Measurements from ENCODE around the gene ANKS1B.

Gene ANKS1B

DNA sequence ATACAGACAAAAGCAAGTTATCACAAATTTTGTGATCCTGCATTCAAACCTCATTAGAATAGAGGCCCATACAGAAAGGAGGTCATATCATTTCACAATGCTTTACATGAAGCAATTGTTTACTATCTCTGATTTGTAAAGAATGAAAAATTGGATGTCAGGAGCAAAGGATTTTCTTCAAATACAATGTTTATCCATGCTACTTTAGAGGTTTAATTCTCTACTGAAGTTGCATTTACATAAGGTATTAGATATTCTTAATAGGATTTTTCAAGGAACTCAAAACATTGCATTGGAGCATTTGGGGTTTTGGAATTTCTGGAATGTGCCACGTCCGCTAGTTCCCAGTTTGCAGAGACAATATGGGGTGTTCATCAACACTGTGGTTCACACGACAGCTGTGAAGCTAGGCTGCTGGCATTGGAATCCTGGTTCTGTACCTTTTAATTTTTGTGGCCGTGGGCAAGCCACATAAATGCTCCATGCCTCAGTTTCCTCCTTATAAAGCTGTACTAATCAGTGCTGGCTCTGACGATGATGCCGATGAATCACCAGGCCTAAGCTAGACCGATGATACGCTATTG lies 1164.8 kb downstream of the ANKS1B start:
- no peak overlapping the region for H3K9ac ChIP-seq (ENCODE audit: insufficient read length, low read depth)
- no peak for TF ChIP-seq SUZ12 (IDR thresholded peaks at IDR 0.05; ENCODE audit: extremely low read depth, insufficient read depth, insufficient read length)
- TF ChIP-seq YY1 (IDR thresholded peaks at IDR 0.05; ENCODE audit: insufficient read depth, insufficient read length): no peak
- no peak for TF ChIP-seq ZNF274 (IDR thresholded peaks at IDR 0.05; ENCODE audit: low read depth, low read length)

DNA sequence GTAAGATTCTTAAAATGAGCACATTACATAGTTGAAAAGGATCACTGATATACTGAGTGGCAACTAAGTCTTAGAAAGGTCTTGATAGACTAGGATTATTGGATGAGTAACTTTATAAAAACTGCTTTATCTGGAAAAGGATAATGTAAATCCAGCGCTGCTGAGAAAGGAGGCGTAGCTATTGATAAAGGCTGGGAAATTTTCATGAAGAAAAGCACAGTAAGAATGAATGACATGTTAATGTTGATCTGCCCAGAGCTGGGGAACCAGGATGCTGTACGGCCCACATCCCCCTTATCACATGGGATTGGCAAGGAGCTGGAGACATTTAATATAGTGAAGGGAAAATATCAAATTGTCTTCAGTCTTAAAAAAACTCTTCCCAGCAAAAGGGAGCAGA lies 1165.7 kb downstream of the ANKS1B start:
- no peak for DNase-seq (ENCODE audit: low read depth, low spot score)
- no peaks in the 10 kb centered on the region for H3K36me3 ChIP-seq (ENCODE audit: insufficient read depth, insufficient read length, low read length)
- H3K9me3 ChIP-seq (ENCODE audit: insufficient read depth, low read length): no peaks in the 10 kb centered on the region
- H3K27me3 ChIP-seq (ENCODE audit: insufficient read depth, insufficient read length): no peaks in the 10 kb centered on the region
- no peak overlapping the region for H3K4me3 ChIP-seq (ENCODE audit: insufficient read length, low read depth)
- no peak overlapping the region for H3K9ac ChIP-seq (ENCODE audit: insufficient read length, low read depth)
- peaks cover 3% of the 10 kb centered on the region for H3K4me1 ChIP-seq (ENCODE audit: insufficient read depth, insufficient read length)
- TF ChIP-seq YY1 (IDR thresholded peaks at IDR 0.05; ENCODE audit: insufficient read depth, insufficient read length) (no peak), ZNF274 (IDR thresholded peaks at IDR 0.05; ENCODE audit: low read depth, low read length) (no peak)

More for the DNA sequence above, 1164.8 kb downstream of the ANKS1B start:
- DNase-seq (ENCODE audit: low read depth, low spot score): no peak
- no peaks in the 10 kb centered on the region for H3K9me3 ChIP-seq (ENCODE audit: insufficient read depth, low read length)
- peaks cover 3% of the 10 kb centered on the region for H3K4me1 ChIP-seq (ENCODE audit: insufficient read depth, insufficient read length)
- no peaks in the 10 kb centered on the region for H3K27me3 ChIP-seq (ENCODE audit: insufficient read depth, insufficient read length)
- H3K36me3 ChIP-seq (ENCODE audit: insufficient read depth, insufficient read length, low read length): no peaks in the 10 kb centered on the region
- no peak overlapping the region for H3K4me3 ChIP-seq (ENCODE audit: insufficient read length, low read depth)

DNA sequence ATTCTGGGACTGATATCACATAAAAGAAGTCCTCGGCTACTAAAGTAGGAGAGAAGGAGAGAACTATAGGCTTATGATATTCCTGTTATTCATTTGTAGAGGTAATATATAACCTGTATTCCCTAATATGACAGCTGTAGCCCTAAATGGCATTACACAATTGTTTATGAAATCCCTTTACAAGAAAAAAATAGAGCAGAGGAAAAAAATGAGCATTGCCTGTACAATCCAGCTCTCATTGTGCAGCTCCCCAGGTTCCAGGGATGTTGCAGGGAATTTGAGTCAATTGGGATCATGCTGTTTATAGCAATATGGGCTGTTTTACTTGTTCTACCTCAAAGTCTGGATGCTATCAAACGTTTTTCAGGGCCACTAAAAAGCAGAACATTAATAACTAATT lies 1166.5 kb downstream of the ANKS1B start:
- Histone ChIP-seq H3K9me3 (ENCODE audit: insufficient read depth, low read length) (no peaks in the 10 kb centered on the region), H3K36me3 (ENCODE audit: insufficient read depth, insufficient read length, low read length) (no peaks in the 10 kb centered on the region), H3K27me3 (ENCODE audit: insufficient read depth, insufficient read length) (no peaks in the 10 kb centered on the region), H3K4me3 (ENCODE audit: insufficient read length, low read depth) (no peak overlapping the region), H3K9ac (ENCODE audit: insufficient read length, low read depth) (no peak overlapping the region), H3K4me1 (ENCODE audit: insufficient read depth, insufficient read length) (peaks cover 3% of the 10 kb centered on the region)
- TF ChIP-seq YY1 (IDR thresholded peaks at IDR 0.05; ENCODE audit: insufficient read depth, insufficient read length): no peak
- TF ChIP-seq ZNF274 (IDR thresholded peaks at IDR 0.05; ENCODE audit: low read depth, low read length): no peak
- no peak for TF ChIP-seq SUZ12 (IDR thresholded peaks at IDR 0.05; ENCODE audit: extremely low read depth, insufficient read depth, insufficient read length)
- DNase-seq (ENCODE audit: low read depth, low spot score): no peak

DNA sequence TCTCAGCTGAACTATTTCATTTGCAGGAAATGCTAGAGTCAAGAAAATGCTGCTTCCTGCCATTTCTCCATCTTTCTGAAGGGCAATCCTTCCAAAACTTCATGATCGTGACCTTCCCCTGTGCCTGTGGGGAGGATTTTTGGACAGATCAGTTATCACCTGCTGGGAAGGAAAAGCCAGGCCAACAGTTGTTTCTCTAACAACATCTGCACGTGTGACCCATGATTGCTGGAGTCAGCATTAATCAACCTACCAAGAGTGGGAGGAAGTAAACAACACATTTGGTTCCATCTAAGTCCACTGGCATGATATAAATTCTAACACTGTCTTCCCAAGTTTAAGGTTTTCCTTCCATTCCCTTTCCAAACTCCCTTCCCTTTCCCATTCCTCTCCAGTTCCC lies 1167.0 kb downstream of the ANKS1B start:
- H3K36me3 ChIP-seq (ENCODE audit: insufficient read depth, insufficient read length, low read length): no peaks in the 10 kb centered on the region
- no peak for TF ChIP-seq ZNF274 (IDR thresholded peaks at IDR 0.05; ENCODE audit: low read depth, low read length)
- no peak for TF ChIP-seq YY1 (IDR thresholded peaks at IDR 0.05; ENCODE audit: insufficient read depth, insufficient read length)
- TF ChIP-seq SUZ12 (IDR thresholded peaks at IDR 0.05; ENCODE audit: extremely low read depth, insufficient read depth, insufficient read length): no peak
- no peaks in the 10 kb centered on the region for H3K9me3 ChIP-seq (ENCODE audit: insufficient read depth, low read length)
- peaks cover 3% of the 10 kb centered on the region for H3K4me1 ChIP-seq (ENCODE audit: insufficient read depth, insufficient read length)
- H3K27me3 ChIP-seq (ENCODE audit: insufficient read depth, insufficient read length): no peaks in the 10 kb centered on the region
- DNase-seq (ENCODE audit: low read depth, low spot score): no peak
- no peak overlapping the region for H3K9ac ChIP-seq (ENCODE audit: insufficient read length, low read depth)
- no peak overlapping the region for H3K4me3 ChIP-seq (ENCODE audit: insufficient read length, low read depth)

DNA sequence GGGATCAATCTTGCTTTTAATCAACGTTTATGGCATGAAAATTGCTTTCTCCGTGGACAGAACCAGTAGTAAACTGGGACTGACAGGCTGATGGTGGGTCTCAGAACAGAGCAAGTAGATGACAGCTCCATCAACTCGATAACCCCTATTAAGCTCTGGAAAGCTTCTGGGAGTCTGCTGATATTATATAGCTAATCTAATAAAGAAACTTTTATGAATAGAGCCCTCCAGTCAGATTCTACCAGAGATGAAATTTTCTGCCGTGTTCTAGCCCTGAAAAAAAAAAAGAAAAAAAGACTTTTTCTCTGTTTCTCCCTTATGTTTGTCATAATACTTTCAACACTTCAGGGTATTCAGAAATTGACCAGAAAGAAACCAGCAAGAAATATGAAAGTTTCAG lies 1168.0 kb downstream of the ANKS1B start:
- H3K4me1 ChIP-seq (ENCODE audit: insufficient read depth, insufficient read length): peaks cover 3% of the 10 kb centered on the region
- H3K4me3 ChIP-seq (ENCODE audit: insufficient read length, low read depth): no peak overlapping the region
- no peaks in the 10 kb centered on the region for H3K9me3 ChIP-seq (ENCODE audit: insufficient read depth, low read length)
- TF ChIP-seq YY1 (IDR thresholded peaks at IDR 0.05; ENCODE audit: insufficient read depth, insufficient read length) (no peak), SUZ12 (IDR thresholded peaks at IDR 0.05; ENCODE audit: extremely low read depth, insufficient read depth, insufficient read length) (no peak), ZNF274 (IDR thresholded peaks at IDR 0.05; ENCODE audit: low read depth, low read length) (no peak)
- no peaks in the 10 kb centered on the region for H3K36me3 ChIP-seq (ENCODE audit: insufficient read depth, insufficient read length, low read length)
- no peaks in the 10 kb centered on the region for H3K27me3 ChIP-seq (ENCODE audit: insufficient read depth, insufficient read length)
- DNase-seq (ENCODE audit: low read depth, low spot score): no peak
- no peak overlapping the region for H3K9ac ChIP-seq (ENCODE audit: insufficient read length, low read depth)

DNA sequence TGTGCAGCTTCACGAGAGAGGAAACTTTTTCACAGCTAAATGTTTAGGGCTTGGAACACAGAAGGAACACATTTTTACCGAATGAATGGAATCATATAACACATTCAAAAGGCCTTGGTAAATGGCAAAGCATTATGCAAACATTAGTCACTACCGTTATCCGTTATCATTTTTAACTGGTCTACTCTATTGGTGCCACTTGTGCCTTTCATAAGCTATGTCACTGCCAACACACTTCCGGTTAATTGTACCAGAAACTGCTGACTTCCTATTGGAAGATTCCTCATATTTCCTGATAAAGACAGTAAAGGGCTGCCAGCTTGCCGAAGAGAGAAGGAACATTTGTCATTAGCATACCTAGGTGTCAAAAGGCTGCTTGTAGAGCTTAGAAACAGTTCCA lies 1170.5 kb downstream of the ANKS1B start:
- no peak overlapping the region for H3K9ac ChIP-seq (ENCODE audit: insufficient read length, low read depth)
- no peaks in the 10 kb centered on the region for H3K9me3 ChIP-seq (ENCODE audit: insufficient read depth, low read length)
- no peak for DNase-seq (ENCODE audit: low read depth, low spot score)
- no peak for TF ChIP-seq YY1 (IDR thresholded peaks at IDR 0.05; ENCODE audit: insufficient read depth, insufficient read length)
- TF ChIP-seq SUZ12 (IDR thresholded peaks at IDR 0.05; ENCODE audit: extremely low read depth, insufficient read depth, insufficient read length): no peak
- TF ChIP-seq ZNF274 (IDR thresholded peaks at IDR 0.05; ENCODE audit: low read depth, low read length): no peak
- H3K27me3 ChIP-seq (ENCODE audit: insufficient read depth, insufficient read length): no peaks in the 10 kb centered on the region
- no peaks in the 10 kb centered on the region for H3K36me3 ChIP-seq (ENCODE audit: insufficient read depth, insufficient read length, low read length)
- H3K4me3 ChIP-seq (ENCODE audit: insufficient read length, low read depth): no peak overlapping the region
- no peaks in the 10 kb centered on the region for H3K4me1 ChIP-seq (ENCODE audit: insufficient read depth, insufficient read length)

DNA sequence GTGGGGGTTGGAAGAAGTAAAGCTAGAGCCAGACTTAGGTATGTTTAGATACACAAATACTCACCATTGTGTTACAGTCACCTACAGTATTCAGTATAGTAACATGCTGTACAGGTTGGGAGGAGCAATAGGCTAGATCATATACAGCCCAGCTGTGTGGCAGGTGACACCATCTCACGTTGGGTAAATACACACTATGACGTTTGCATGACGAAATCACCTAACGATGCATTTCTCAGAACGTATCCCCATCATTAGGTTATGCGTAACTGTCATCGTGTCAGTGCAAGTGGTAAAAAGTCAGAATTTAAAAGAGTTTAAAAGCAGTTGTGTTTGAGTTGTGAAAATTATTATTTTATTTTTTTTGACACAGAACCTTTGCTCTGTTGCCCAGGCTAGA lies 1172.5 kb downstream of the ANKS1B start:
- Histone ChIP-seq H3K27me3 (ENCODE audit: insufficient read depth, insufficient read length) (no peaks in the 10 kb centered on the region), H3K9me3 (ENCODE audit: insufficient read depth, low read length) (no peaks in the 10 kb centered on the region), H3K36me3 (ENCODE audit: insufficient read depth, insufficient read length, low read length) (no peaks in the 10 kb centered on the region), H3K9ac (ENCODE audit: insufficient read length, low read depth) (no peak overlapping the region), H3K4me3 (ENCODE audit: insufficient read length, low read depth) (no peak overlapping the region), H3K4me1 (ENCODE audit: insufficient read depth, insufficient read length) (no peaks in the 10 kb centered on the region)
- TF ChIP-seq SUZ12 (IDR thresholded peaks at IDR 0.05; ENCODE audit: extremely low read depth, insufficient read depth, insufficient read length): no peak
- no peak for TF ChIP-seq ZNF274 (IDR thresholded peaks at IDR 0.05; ENCODE audit: low read depth, low read length)
- no peak for TF ChIP-seq YY1 (IDR thresholded peaks at IDR 0.05; ENCODE audit: insufficient read depth, insufficient read length)
- no peak for DNase-seq (ENCODE audit: low read depth, low spot score)
